ENCODE data around the gene SCN2B.

Gene SCN2B

DNA sequence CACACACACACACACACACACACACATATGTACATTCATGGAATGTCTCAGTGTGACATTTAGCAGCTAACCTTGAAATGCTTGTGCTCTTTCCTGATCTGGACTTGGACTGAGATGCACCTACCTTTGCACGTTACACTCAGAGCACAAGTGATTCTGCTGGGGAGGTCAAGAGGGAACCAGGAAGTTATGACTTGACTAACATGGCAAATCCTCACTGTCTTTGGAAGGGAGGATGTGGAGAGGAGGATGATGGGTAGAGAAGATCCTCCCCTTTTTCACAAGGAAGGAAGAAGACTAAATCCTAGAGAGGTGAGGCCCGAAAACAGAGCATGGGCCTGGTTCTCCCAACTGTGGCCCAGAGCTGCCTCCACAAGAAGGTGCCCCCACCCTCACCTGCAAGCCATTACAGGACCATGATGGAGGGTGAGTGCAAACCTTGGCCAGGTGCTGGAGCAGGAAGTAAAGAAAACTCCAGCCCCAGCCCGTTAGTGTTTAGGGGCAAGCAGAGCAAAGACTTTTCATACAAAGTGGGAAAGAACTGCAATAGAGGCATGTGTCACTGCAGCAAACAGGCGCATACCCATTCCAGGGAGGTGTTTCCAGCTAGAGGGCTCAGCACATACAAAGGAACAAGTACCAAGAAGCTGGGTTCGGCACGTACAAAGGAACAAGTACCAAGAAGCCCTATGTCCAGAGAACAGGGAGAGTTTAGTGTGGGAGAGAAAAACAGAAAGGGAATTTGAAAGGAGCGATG is 50.2 kb downstream of the SCN2B start:
- Histone ChIP-seq H3K9ac (no peak overlapping the region), H3K4me1 (no peaks in the 10 kb centered on the region), H3K27ac (no peak overlapping the region), H3K27me3 (ENCODE audit: control insufficient read depth, insufficient read depth, low read length) (no peaks in the 10 kb centered on the region), H2AFZ (no peak overlapping the region), H3K9me3 (ENCODE audit: control insufficient read depth, low read length) (no peaks in the 10 kb centered on the region), H3K4me3 (ENCODE audit: low read depth, low read length) (no peak overlapping the region), H3K36me3 (ENCODE audit: control insufficient read depth, insufficient read depth, low read length) (no peaks in the 10 kb centered on the region), H3K79me2 (no peaks in the 10 kb centered on the region), H3K4me2 (ENCODE audit: low read length) (no peak overlapping the region)
- no peak for TF ChIP-seq CTCF (IDR thresholded peaks at IDR 0.05)

- no peaks in the 10 kb centered on the region for H3K4me1 ChIP-seq
- H3K9ac ChIP-seq = no peak overlapping the region
- H2AFZ ChIP-seq = no peak overlapping the region
These were observed 51.4 kb downstream of the SCN2B start for GRCh38 chr11:118124929-118125535.

DNA sequence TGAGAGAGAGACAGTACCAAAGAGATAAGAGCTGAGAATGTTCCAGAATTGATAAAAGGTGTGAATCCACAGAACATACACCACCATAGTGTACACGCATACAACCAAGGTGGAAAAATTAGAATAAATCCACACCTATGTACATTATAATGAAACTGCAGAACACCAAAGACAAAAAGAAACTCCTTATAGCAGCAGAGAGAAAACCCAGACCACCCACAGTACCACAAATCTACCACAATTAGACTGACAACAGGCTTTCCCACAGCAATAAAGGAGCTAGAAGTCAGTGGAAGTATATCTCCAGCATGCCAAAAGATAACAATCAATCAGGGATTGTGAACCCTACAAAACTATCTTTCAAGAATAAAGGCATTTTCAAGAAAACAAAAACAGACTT is 55.6 kb downstream of the SCN2B start:
- no peak for TF ChIP-seq CTCF (IDR thresholded peaks at IDR 0.05)
- H3K4me2 ChIP-seq (ENCODE audit: low read length) = no peak overlapping the region

More at GRCh38 chr11:118124929-118125535, 51.4 kb downstream of the SCN2B start:
- Histone ChIP-seq H3K36me3 (ENCODE audit: control insufficient read depth, insufficient read depth, low read length) (no peaks in the 10 kb centered on the region), H3K79me2 (no peaks in the 10 kb centered on the region), H3K4me2 (ENCODE audit: low read length) (no peak overlapping the region), H3K4me3 (ENCODE audit: low read depth, low read length) (no peak overlapping the region), H3K27me3 (ENCODE audit: control insufficient read depth, insufficient read depth, low read length) (no peaks in the 10 kb centered on the region), H3K9me3 (ENCODE audit: control insufficient read depth, low read length) (no peaks in the 10 kb centered on the region), H3K27ac (no peak overlapping the region)
- no peak for TF ChIP-seq CTCF (IDR thresholded peaks at IDR 0.05)

GRCh38 chr11:118117790-118118601 is 58.4 kb downstream of the SCN2B start:
- Histone ChIP-seq H2AFZ (no peak overlapping the region), H3K27ac (no peak overlapping the region), H3K9ac (no peak overlapping the region), H3K9me3 (ENCODE audit: control insufficient read depth, low read length) (no peaks in the 10 kb centered on the region), H3K4me2 (ENCODE audit: low read length) (no peak overlapping the region), H3K27me3 (ENCODE audit: control insufficient read depth, insufficient read depth, low read length) (no peaks in the 10 kb centered on the region), H3K4me1 (no peaks in the 10 kb centered on the region), H3K4me3 (ENCODE audit: low read depth, low read length) (no peak overlapping the region), H3K79me2 (no peaks in the 10 kb centered on the region), H3K36me3 (ENCODE audit: control insufficient read depth, insufficient read depth, low read length) (no peaks in the 10 kb centered on the region)
- TF ChIP-seq CTCF (IDR thresholded peaks at IDR 0.05) = no peak

More for the DNA sequence above, 55.6 kb downstream of the SCN2B start:
- Histone ChIP-seq H2AFZ (no peak overlapping the region), H3K9ac (no peak overlapping the region), H3K4me3 (ENCODE audit: low read depth, low read length) (no peak overlapping the region), H3K4me1 (no peaks in the 10 kb centered on the region), H3K9me3 (ENCODE audit: control insufficient read depth, low read length) (no peaks in the 10 kb centered on the region), H3K27ac (no peak overlapping the region), H3K27me3 (ENCODE audit: control insufficient read depth, insufficient read depth, low read length) (no peaks in the 10 kb centered on the region), H3K79me2 (no peaks in the 10 kb centered on the region), H3K36me3 (ENCODE audit: control insufficient read depth, insufficient read depth, low read length) (no peaks in the 10 kb centered on the region)
